ENCODE results near the gene AFP. TPM values are rescaled to one million over a fixed set of nuclear protein-coding genes. Genes with fewer than 3 reads are reported as not detected.

The AFP gene
- total and polyA plus RNA-seq, 5 donors from 2014 or later = not detected

- Histone ChIP-seq H3K4me1 (ENCODE audit: control insufficient read depth, insufficient read depth, low read length, poor library complexity, severe bottlenecking) (no peaks in the 10 kb centered on the region), H3K4me3 (ENCODE audit: low read depth, low read length) (no peak overlapping the region), H3K27ac (ENCODE audit: insufficient read depth, low read length, poor library complexity, severe bottlenecking) (no peak overlapping the region), H3K9me3 (ENCODE audit: control insufficient read depth in 2 of 2, low read length in 2 of 2) (no peaks in the 10 kb centered on the region), H3K36me3 (ENCODE audit: control insufficient read depth, insufficient read depth, low read length) (no peaks in the 10 kb centered on the region), H3K27me3 (ENCODE audit: control insufficient read depth, insufficient read depth, low read length) (no peaks in the 10 kb centered on the region)
- no peaks in the 10 kb centered on the region for H3K27me3 Mint-ChIP-seq
- DNase-seq (peak in 1 of 3 donors; percentile 0), ATAC-seq (ENCODE audit: low read depth in 2 of 2) (no peak)
- H3K36me3 Mint-ChIP-seq = no peaks in the 10 kb centered on the region
- no peak overlapping the region for H3K27ac Mint-ChIP-seq
- no peaks in the 10 kb centered on the region for H3K4me1 Mint-ChIP-seq
- no peak overlapping the region for H3K4me3 Mint-ChIP-seq
- peaks cover 0 to 1% (median 0%) of the 10 kb centered on the region in 7 donors for H3K9me3 Mint-ChIP-seq
Observed at GRCh38 chr4:73434311-73434710, 1.7 kb upstream of the AFP start.

- no peaks in the 10 kb centered on the region for H3K4me1 Mint-ChIP-seq
- H3K27me3 Mint-ChIP-seq = no peaks in the 10 kb centered on the region
- H3K27me3 ChIP-seq (ENCODE audit: control insufficient read depth, insufficient read depth, low read length) = no peaks in the 10 kb centered on the region
- H3K4me1 ChIP-seq (ENCODE audit: control insufficient read depth, insufficient read depth, low read length, poor library complexity, severe bottlenecking) = no peaks in the 10 kb centered on the region
- H3K36me3 ChIP-seq (ENCODE audit: control insufficient read depth, insufficient read depth, low read length) = no peaks in the 10 kb centered on the region
- DNase-seq = no peak
- no peak overlapping the region for H3K27ac Mint-ChIP-seq
- ATAC-seq (ENCODE audit: low read depth in 2 of 2) = no peak
- no peak overlapping the region for H3K4me3 ChIP-seq (ENCODE audit: low read depth, low read length)
- peaks cover 0 to 2% (median 0%) of the 10 kb centered on the region in 7 donors for H3K9me3 Mint-ChIP-seq
- no peak overlapping the region for H3K27ac ChIP-seq (ENCODE audit: insufficient read depth, low read length, poor library complexity, severe bottlenecking)
- no peaks in the 10 kb centered on the region for H3K36me3 Mint-ChIP-seq
- no peaks in the 10 kb centered on the region for H3K9me3 ChIP-seq (ENCODE audit: control insufficient read depth in 2 of 2, low read length in 2 of 2)
- H3K4me3 Mint-ChIP-seq = no peak overlapping the region
Observed at GRCh38 chr4:73436674-73437557, 895 bp downstream of the AFP start.

DNA sequence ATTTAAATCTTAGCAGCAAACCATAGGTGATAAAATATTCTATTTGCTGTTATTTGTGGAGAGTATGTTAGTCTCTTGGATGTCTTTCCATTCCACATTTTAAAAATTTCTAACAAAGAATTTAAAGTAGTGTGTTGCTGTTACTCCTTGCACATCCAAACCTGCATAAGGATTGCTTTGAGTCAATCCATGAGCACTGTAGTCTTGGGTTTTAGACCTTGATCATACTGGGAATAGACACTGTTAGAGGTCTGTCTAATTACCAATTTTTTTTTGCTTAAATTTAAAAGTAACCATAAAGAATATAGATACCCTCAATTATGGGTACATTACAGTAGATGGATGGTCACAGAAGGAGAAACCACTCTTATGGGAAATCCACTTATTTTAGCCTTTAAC, 1.5 kb downstream of the AFP start:
- Mint-ChIP-seq H3K36me3 (no peaks in the 10 kb centered on the region), H3K4me3 (no peak overlapping the region), H3K27me3 (no peaks in the 10 kb centered on the region), H3K27ac (no peak overlapping the region), H3K9me3 (peaks cover 0 to 2% (median 0%) of the 10 kb centered on the region in 7 donors), H3K4me1 (no peaks in the 10 kb centered on the region)
- no peaks in the 10 kb centered on the region for H3K36me3 ChIP-seq (ENCODE audit: control insufficient read depth, insufficient read depth, low read length)
- no peak overlapping the region for H3K27ac ChIP-seq (ENCODE audit: insufficient read depth, low read length, poor library complexity, severe bottlenecking)
- H3K9me3 ChIP-seq (ENCODE audit: control insufficient read depth in 2 of 2, low read length in 2 of 2) = no peaks in the 10 kb centered on the region
- H3K4me3 ChIP-seq (ENCODE audit: low read depth, low read length) = no peak overlapping the region
- no peaks in the 10 kb centered on the region for H3K4me1 ChIP-seq (ENCODE audit: control insufficient read depth, insufficient read depth, low read length, poor library complexity, severe bottlenecking)
- DNase-seq (no peak), ATAC-seq (ENCODE audit: low read depth in 2 of 2) (no peak)
- H3K27me3 ChIP-seq (ENCODE audit: control insufficient read depth, insufficient read depth, low read length) = no peaks in the 10 kb centered on the region

GRCh38 chr4:73438048-73438447, 2.0 kb downstream of the AFP start:
- Histone ChIP-seq H3K4me1 (ENCODE audit: control insufficient read depth, insufficient read depth, low read length, poor library complexity, severe bottlenecking) (no peaks in the 10 kb centered on the region), H3K27me3 (ENCODE audit: control insufficient read depth, insufficient read depth, low read length) (no peaks in the 10 kb centered on the region), H3K9me3 (ENCODE audit: control insufficient read depth in 2 of 2, low read length in 2 of 2) (no peaks in the 10 kb centered on the region), H3K4me3 (ENCODE audit: low read depth, low read length) (no peak overlapping the region), H3K36me3 (ENCODE audit: control insufficient read depth, insufficient read depth, low read length) (no peaks in the 10 kb centered on the region), H3K27ac (ENCODE audit: insufficient read depth, low read length, poor library complexity, severe bottlenecking) (no peak overlapping the region)
- H3K4me1 Mint-ChIP-seq = no peaks in the 10 kb centered on the region
- H3K27me3 Mint-ChIP-seq = no peaks in the 10 kb centered on the region
- H3K4me3 Mint-ChIP-seq = no peak overlapping the region
- no peaks in the 10 kb centered on the region for H3K36me3 Mint-ChIP-seq
- H3K27ac Mint-ChIP-seq = no peak overlapping the region
- ATAC-seq (ENCODE audit: low read depth in 2 of 2) = no peak
- H3K9me3 Mint-ChIP-seq = peaks cover 0 to 2% (median 0%) of the 10 kb centered on the region in 7 donors
- no peak for DNase-seq

DNA sequence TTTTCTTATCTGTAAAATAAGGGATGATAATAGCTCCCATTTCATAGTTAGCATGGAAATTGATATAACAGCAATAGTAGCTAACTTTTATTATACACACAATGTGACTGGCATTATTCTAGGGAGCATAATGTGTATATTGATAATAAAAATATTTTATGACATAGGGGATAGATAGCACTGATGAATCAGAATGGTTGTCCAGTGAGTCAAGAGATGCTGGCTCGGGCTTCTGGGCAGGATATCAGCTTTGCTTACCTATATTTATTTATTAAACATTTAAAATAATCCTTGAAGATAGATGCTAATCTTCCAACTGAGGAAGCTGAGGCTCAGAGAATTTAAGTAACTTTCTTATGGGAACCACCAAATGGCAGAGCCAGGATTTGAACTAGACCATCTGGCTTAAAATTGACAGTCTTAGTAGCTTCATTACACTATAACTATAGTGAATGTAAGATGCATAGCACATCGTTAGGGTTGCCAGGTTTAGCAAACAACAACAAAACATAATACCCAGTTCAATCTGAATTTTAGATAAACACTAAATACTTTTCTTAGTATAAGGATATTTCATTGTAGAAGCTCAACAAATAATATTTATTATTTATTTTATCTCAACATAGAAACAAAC, 2.7 kb downstream of the AFP start:
- no peak for ATAC-seq (ENCODE audit: low read depth in 2 of 2)
- H3K9me3 Mint-ChIP-seq = peaks cover 0 to 2% (median 0%) of the 10 kb centered on the region in 7 donors

DNA sequence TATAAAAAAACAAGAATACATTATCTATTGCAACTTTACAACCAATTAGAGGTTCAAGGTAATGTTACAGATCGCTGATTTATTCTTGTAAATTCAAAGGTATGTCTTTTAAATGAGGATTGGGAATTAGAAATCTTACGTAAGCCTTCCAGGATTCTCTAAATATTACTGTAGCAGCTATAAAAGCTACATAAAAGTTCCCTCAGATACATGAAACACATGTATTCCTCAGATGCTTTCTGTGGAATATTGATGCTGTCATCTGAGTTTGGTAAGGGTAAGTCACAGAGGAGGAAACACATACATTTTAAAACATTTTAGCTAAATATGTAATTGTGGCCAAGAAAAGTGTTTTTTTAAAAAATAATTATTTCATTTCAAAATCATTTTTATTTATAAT, 3.4 kb downstream of the AFP start:
- H3K4me3 ChIP-seq (ENCODE audit: low read depth, low read length) = no peak overlapping the region
- no peak overlapping the region for H3K4me3 Mint-ChIP-seq
- H3K36me3 ChIP-seq (ENCODE audit: control insufficient read depth, insufficient read depth, low read length) = no peaks in the 10 kb centered on the region
- H3K27ac ChIP-seq (ENCODE audit: insufficient read depth, low read length, poor library complexity, severe bottlenecking) = no peak overlapping the region
- H3K27me3 ChIP-seq (ENCODE audit: control insufficient read depth, insufficient read depth, low read length) = no peaks in the 10 kb centered on the region
- no peak for DNase-seq
- no peaks in the 10 kb centered on the region for H3K27me3 Mint-ChIP-seq
- no peaks in the 10 kb centered on the region for H3K9me3 ChIP-seq (ENCODE audit: control insufficient read depth in 2 of 2, low read length in 2 of 2)
- no peak for ATAC-seq (ENCODE audit: low read depth in 2 of 2)
- H3K4me1 ChIP-seq (ENCODE audit: control insufficient read depth, insufficient read depth, low read length, poor library complexity, severe bottlenecking) = no peaks in the 10 kb centered on the region
- no peaks in the 10 kb centered on the region for H3K4me1 Mint-ChIP-seq
- no peaks in the 10 kb centered on the region for H3K36me3 Mint-ChIP-seq
- no peak overlapping the region for H3K27ac Mint-ChIP-seq
- peaks cover 0 to 2% (median 0%) of the 10 kb centered on the region in 7 donors for H3K9me3 Mint-ChIP-seq

More for the DNA sequence above, 2.7 kb downstream of the AFP start:
- Histone ChIP-seq H3K9me3 (ENCODE audit: control insufficient read depth in 2 of 2, low read length in 2 of 2) (no peaks in the 10 kb centered on the region), H3K36me3 (ENCODE audit: control insufficient read depth, insufficient read depth, low read length) (no peaks in the 10 kb centered on the region), H3K27me3 (ENCODE audit: control insufficient read depth, insufficient read depth, low read length) (no peaks in the 10 kb centered on the region), H3K4me3 (ENCODE audit: low read depth, low read length) (no peak overlapping the region), H3K4me1 (ENCODE audit: control insufficient read depth, insufficient read depth, low read length, poor library complexity, severe bottlenecking) (no peaks in the 10 kb centered on the region), H3K27ac (ENCODE audit: insufficient read depth, low read length, poor library complexity, severe bottlenecking) (no peak overlapping the region)
- no peaks in the 10 kb centered on the region for H3K36me3 Mint-ChIP-seq
- H3K27ac Mint-ChIP-seq = no peak overlapping the region
- H3K4me1 Mint-ChIP-seq = no peaks in the 10 kb centered on the region
- no peak for DNase-seq
- H3K27me3 Mint-ChIP-seq = no peaks in the 10 kb centered on the region
- no peak overlapping the region for H3K4me3 Mint-ChIP-seq

DNA sequence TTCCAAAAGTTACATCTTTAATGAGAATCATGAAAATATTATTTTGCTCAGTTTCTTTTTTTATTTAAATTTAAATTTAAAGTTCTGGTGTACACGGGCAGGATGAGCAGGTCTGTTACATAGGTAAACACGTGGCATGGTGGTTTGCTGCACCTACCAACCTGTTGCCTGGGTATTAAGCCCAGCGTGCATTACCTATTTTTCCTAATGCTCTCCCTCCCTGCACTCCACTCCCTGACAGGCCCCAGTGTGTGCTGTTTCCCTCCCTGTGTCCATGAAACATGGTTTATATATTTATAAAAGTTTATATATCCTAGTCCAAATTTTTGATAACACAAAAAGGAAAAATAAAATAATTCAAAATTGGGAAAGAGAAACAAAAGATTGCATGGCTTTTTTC, 4.0 kb downstream of the AFP start:
- Mint-ChIP-seq H3K27me3 (no peaks in the 10 kb centered on the region), H3K27ac (no peak overlapping the region), H3K4me1 (no peaks in the 10 kb centered on the region), H3K4me3 (no peak overlapping the region), H3K9me3 (peaks cover 0 to 2% (median 0%) of the 10 kb centered on the region in 7 donors), H3K36me3 (no peaks in the 10 kb centered on the region)
- Histone ChIP-seq H3K27ac (ENCODE audit: insufficient read depth, low read length, poor library complexity, severe bottlenecking) (no peak overlapping the region), H3K27me3 (ENCODE audit: control insufficient read depth, insufficient read depth, low read length) (no peaks in the 10 kb centered on the region), H3K9me3 (ENCODE audit: control insufficient read depth in 2 of 2, low read length in 2 of 2) (no peaks in the 10 kb centered on the region), H3K4me3 (ENCODE audit: low read depth, low read length) (no peak overlapping the region), H3K4me1 (ENCODE audit: control insufficient read depth, insufficient read depth, low read length, poor library complexity, severe bottlenecking) (no peaks in the 10 kb centered on the region), H3K36me3 (ENCODE audit: control insufficient read depth, insufficient read depth, low read length) (no peaks in the 10 kb centered on the region)
- ATAC-seq (ENCODE audit: low read depth in 2 of 2) (no peak), DNase-seq (no peak)
